Measurements from ENCODE around the gene KLRK1.

GRCh38 chr12:10381928-10382628 is 7.8 kb downstream of the KLRK1 start:
- TF ChIP-seq CTCF (IDR thresholded peaks at IDR 0.05) (no peak), POLR2A (IDR thresholded peaks at IDR 0.05) (no peak)

All from heart left ventricle (tissue), 13 donors.